Islet of Langerhans (tissue), 1 donor: ENCODE results near the gene CREG2.

Source experiments
- FAIRE-seq: peaks from one replicate; lab custom pipeline; 2011; peaks lifted over from hg19 to GRCh38; lab: Jason Lieb, UNC

CREG2 gene

GRCh38 chr2:101409699-101410098 is 22.4 kb upstream of the CREG2 start:
- FAIRE-seq = no peak

GRCh38 chr2:101408925-101409324 is 21.6 kb upstream of the CREG2 start:
- no peak for FAIRE-seq

- FAIRE-seq = no peak
Observed at GRCh38 chr2:101405351-101405899, 18.1 kb upstream of the CREG2 start.

- FAIRE-seq = no peak
Observed at GRCh38 chr2:101403745-101404144, 16.4 kb upstream of the CREG2 start.

- FAIRE-seq = no peak
Observed at GRCh38 chr2:101402630-101403029, 15.3 kb upstream of the CREG2 start.

- FAIRE-seq = no peak
Observed at GRCh38 chr2:101401906-101402305, 14.6 kb upstream of the CREG2 start.

- no peak for FAIRE-seq
Observed at GRCh38 chr2:101401326-101401665, 14.0 kb upstream of the CREG2 start.

- no peak for FAIRE-seq
Observed at GRCh38 chr2:101400506-101401325, 13.4 kb upstream of the CREG2 start.

GRCh38 chr2:101400048-101400447 is 12.7 kb upstream of the CREG2 start:
- no peak for FAIRE-seq

- no peak for FAIRE-seq
Observed at GRCh38 chr2:101399021-101399799, 11.9 kb upstream of the CREG2 start.

- no peak for FAIRE-seq
Observed at GRCh38 chr2:101398116-101398821, 11.0 kb upstream of the CREG2 start.

GRCh38 chr2:101396316-101396717 is 9.0 kb upstream of the CREG2 start:
- no peak for FAIRE-seq

GRCh38 chr2:101395545-101396315 is 8.4 kb upstream of the CREG2 start:
- FAIRE-seq = no peak

GRCh38 chr2:101388232-101388631 is 929 bp upstream of the CREG2 start:
- no peak for FAIRE-seq

- no peak for FAIRE-seq
Observed at GRCh38 chr2:101386599-101387150, 628 bp downstream of the CREG2 start.

- no peak for FAIRE-seq
Observed at GRCh38 chr2:101383016-101383541, 4.2 kb downstream of the CREG2 start.

GRCh38 chr2:101382442-101382841 is 4.9 kb downstream of the CREG2 start:
- no peak for FAIRE-seq

- no peak for FAIRE-seq
Observed at GRCh38 chr2:101380376-101380775, 6.9 kb downstream of the CREG2 start.

GRCh38 chr2:101379091-101379490 is 8.2 kb downstream of the CREG2 start:
- no peak for FAIRE-seq

GRCh38 chr2:101375653-101376052 is 11.7 kb downstream of the CREG2 start:
- no peak for FAIRE-seq

- no peak for FAIRE-seq
Observed at GRCh38 chr2:101374821-101375561, 12.3 kb downstream of the CREG2 start.
